Lower lobe of right lung (tissue), 2 donors: ENCODE data around the gene HESX1. TPM values are rescaled to one million over a fixed set of nuclear protein-coding genes. Genes with fewer than 3 reads are reported as not detected.

Experiments used
- ATAC-seq, 2 donors: fragments of 200-7000 bp; cut with Tn5 transposase; one replicate each; pipeline ENCODE4 v1.9.1; 2020 to 2022; ENCODE audit warnings: mild to moderate bottlenecking in 2 of 2, moderate library complexity in 2 of 2
- DNase-seq: peaks from one replicate; pipeline ENCODE4 v3.0.0-alpha.2; 2020
- H3K27ac ChIP-seq: fragments of 200-600 bp; one replicate; pipeline ENCODE4 v1.8.0; 2022
- H3K27me3 ChIP-seq: fragments of 200-600 bp; one replicate; pipeline ENCODE4 v1.8.0; 2022; ENCODE audit warnings: low read depth
- H3K36me3 ChIP-seq: fragments of 200-600 bp; one replicate; pipeline ENCODE4 v1.8.0; 2022; ENCODE audit warnings: mild to moderate bottlenecking
- H3K4me1 ChIP-seq: fragments of 200-600 bp; one replicate; pipeline ENCODE4 v1.8.0; 2022
- H3K4me3 ChIP-seq: fragments of 200-600 bp; one replicate; pipeline ENCODE4 v1.8.0; 2022; ENCODE audit warnings: mild to moderate bottlenecking
- H3K9me3 ChIP-seq: fragments of 200-600 bp; one replicate; pipeline ENCODE4 v1.8.0; 2022
- CTCF ChIP-seq: fragments of 200-600 bp; IDR thresholded peaks from one replicate; pipeline ENCODE4 v1.8.0; 2022; ENCODE audit warnings: antibody characterized with exemption, mild to moderate bottlenecking
- intact Hi-C: fragments of 100-400 bp; cut with DNase I; formaldehyde crosslinking; loops from one replicate; pipeline ENCODE4 v1.11.0; 2022
- total RNA-seq: library from RNA; stranded (reverse); fragmentation: NEBNext Ultra II Directional; extraction: Animal tissue kit (Norgen Biotek cat#: 25700); gene quantifications from one replicate; pipeline ENCODE4 v1.2.1, GENCODE V29; 2021
- donor health status: DM: no; HTN: yes; CAD: no; lungs with severe emphysema.

The HESX1 gene
- total RNA-seq, 1 donor from 2014 or later = 0.86 TPM

DNA sequence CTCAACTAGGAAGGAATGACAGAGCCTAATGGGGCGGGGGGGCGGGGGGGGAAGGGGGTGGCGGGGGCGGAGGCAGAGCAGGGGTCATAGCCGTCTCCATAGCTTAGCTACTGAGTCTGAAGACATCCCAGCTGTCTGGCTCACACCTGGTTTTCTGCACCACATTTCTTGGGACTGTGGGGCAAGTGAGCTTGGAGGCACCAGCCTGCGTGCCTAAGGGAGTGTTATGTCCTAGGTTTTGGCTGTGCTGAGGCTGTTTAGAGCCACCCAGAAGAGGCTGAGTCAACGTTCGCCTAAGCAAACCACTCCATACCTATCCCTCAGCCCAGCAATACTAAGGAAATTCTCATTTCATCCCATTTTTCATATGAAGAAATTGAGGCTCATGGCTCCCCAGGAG, 36.0 kb downstream of the HESX1 start:
- ATAC-seq (no peak), DNase-seq (no peak)
- no peak for TF ChIP-seq CTCF
- no peak overlapping the region for H3K4me3 ChIP-seq
- H3K27ac ChIP-seq = no peak overlapping the region
- no peaks in the 10 kb centered on the region for H3K9me3 ChIP-seq
- H3K27me3 ChIP-seq = peaks cover 22% of the 10 kb centered on the region
- H3K4me1 ChIP-seq = peaks cover 26% of the 10 kb centered on the region
- intact Hi-C loops = no loop called here
- H3K36me3 ChIP-seq = no peaks in the 10 kb centered on the region

DNA sequence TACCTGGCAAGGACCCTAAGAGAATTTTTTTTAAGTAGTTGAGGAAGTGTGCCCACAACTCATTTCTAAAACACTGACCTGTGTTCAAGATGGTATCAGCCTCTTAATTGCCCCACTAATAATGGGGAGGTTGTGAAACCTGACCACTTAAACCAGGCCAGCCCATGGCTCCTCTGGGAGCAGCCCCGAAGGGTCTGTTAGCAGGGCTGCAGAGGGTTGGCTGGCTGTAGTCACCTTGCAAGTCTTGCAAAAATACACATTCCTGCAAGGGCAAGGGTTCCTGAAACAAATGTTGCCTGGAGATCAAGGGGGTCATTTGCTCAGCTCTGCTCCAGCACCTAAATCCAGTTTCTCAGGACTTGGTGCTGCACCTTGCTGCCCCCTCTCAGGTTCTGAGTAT, 37.9 kb downstream of the HESX1 start:
- ATAC-seq = no peak
- TF ChIP-seq CTCF = no peak
- intact Hi-C loops = no loop called here
- peaks cover 26% of the 10 kb centered on the region for H3K4me1 ChIP-seq
- H3K27ac ChIP-seq = no peak overlapping the region
- no peaks in the 10 kb centered on the region for H3K9me3 ChIP-seq
- H3K36me3 ChIP-seq = no peaks in the 10 kb centered on the region
- H3K4me3 ChIP-seq = no peak overlapping the region
- no peak for DNase-seq
- peaks cover 21% of the 10 kb centered on the region for H3K27me3 ChIP-seq

GRCh38 chr3:57160765-57161538, 38.8 kb downstream of the HESX1 start:
- Histone ChIP-seq H3K36me3 (no peaks in the 10 kb centered on the region), H3K4me1 (peaks cover 26% of the 10 kb centered on the region), H3K9me3 (no peaks in the 10 kb centered on the region), H3K4me3 (no peak overlapping the region), H3K27ac (no peak overlapping the region), H3K27me3 (peaks cover 18% of the 10 kb centered on the region)
- no peak for ATAC-seq
- DNase-seq = no peak
- no peak for TF ChIP-seq CTCF
- intact Hi-C loops = no loop called here

GRCh38 chr3:57160076-57160764, 39.6 kb downstream of the HESX1 start:
- ATAC-seq (no peak), DNase-seq (no peak)
- intact Hi-C loops = no loop called here
- Histone ChIP-seq H3K27me3 (peaks cover 18% of the 10 kb centered on the region), H3K4me1 (peaks cover 22% of the 10 kb centered on the region), H3K9me3 (no peaks in the 10 kb centered on the region), H3K27ac (no peak overlapping the region), H3K4me3 (no peak overlapping the region), H3K36me3 (no peaks in the 10 kb centered on the region)
- no peak for TF ChIP-seq CTCF

DNA sequence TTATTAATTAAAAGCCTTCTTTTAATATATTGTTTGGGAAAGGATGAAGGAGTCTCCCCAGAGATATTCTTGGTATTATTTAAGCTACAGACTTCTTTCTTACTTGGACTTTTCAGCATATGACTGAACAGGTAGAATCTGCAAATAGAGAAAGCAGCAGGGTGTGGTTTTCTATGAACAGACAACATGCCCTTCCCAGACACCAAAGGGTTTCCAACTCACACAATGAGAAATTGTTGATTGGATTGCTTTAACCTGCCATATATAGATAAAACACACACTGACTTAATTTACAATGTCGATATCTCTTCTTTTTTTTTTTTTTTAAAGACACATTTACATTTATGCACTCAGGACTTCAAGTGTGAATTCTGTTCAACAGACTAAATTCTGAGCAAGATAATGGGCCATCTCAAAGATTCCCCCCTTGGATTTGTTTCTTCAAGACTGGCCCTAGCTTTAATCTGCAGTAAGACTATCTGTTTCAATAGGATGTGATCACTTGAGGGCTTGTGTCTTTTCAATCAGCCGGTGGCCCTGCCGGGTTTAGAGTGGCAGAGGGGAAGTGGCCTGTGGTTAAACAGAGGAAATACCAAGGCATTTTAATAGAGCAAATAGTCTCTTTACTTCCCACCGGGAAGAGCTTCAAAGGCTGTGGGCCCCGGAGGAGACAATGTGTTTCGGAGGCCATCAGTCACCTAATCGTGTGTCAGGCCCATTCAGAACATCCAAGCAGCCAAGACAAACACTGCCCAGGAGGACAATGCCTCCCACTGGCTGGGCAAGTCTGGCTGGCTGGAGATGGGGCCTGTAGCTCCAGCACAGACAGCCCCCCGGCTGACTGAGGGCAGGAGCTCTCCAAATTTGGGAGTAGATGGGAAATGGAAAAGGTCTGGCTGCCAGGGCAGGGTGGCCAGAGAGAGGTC, 40.7 kb downstream of the HESX1 start:
- H3K27me3 ChIP-seq = peaks cover 8% of the 10 kb centered on the region
- ATAC-seq (no peak), DNase-seq (no peak)
- H3K9me3 ChIP-seq = no peaks in the 10 kb centered on the region
- no peak overlapping the region for H3K4me3 ChIP-seq
- intact Hi-C loops = no loop called here
- peaks cover 15% of the 10 kb centered on the region for H3K4me1 ChIP-seq
- no peak for TF ChIP-seq CTCF
- no peaks in the 10 kb centered on the region for H3K36me3 ChIP-seq
- no peak overlapping the region for H3K27ac ChIP-seq
